Occipital lobe (tissue), 2 donors: ENCODE measurements around the gene SLC17A2. TPM values are rescaled to one million over a fixed set of nuclear protein-coding genes. Genes with fewer than 3 reads are reported as not detected.

Experiments used
- DNase-seq: peaks from one replicate; lab custom pipeline; 2025; lab: John Stamatoyannopoulos, UW
- total RNA-seq: library from RNA; depleted of rRNA; stranded (reverse); fragments of >200 nt; gene quantifications from one replicate; pipeline ENCODE4 v1.2.3, GENCODE V29; 2014

The SLC17A2 gene
- total RNA-seq: not detected

- DNase-seq: no peak
Observed at GRCh38 chr6:25930532-25931410, at the start of gene SLC17A2. Gene SLC17A2, minus strand, starts transcription at chr6:25930691. Its CDS starts 4,895 bp downstream, at chr6:25925796.

- no peak for DNase-seq
Observed at GRCh38 chr6:25975923-25976560, 45.6 kb upstream of the SLC17A2 start.

GRCh38 chr6:25973923-25974555 lies 43.5 kb upstream of the SLC17A2 start:
- DNase-seq: no peak

- DNase-seq: no peak
Observed at GRCh38 chr6:25972902-25973301, 42.4 kb upstream of the SLC17A2 start.

GRCh38 chr6:25972128-25972527 lies 41.6 kb upstream of the SLC17A2 start:
- DNase-seq: no peak

- DNase-seq: peak; percentile 22
Observed at GRCh38 chr6:25971187-25971821, 40.8 kb upstream of the SLC17A2 start.

- no peak for DNase-seq
Observed at GRCh38 chr6:25968769-25969168, 38.3 kb upstream of the SLC17A2 start.

- DNase-seq: no peak
Observed at GRCh38 chr6:25966711-25967110, 36.2 kb upstream of the SLC17A2 start.

- DNase-seq: no peak
Observed at GRCh38 chr6:25965058-25965457, 34.6 kb upstream of the SLC17A2 start.

- DNase-seq: no peak
Observed at GRCh38 chr6:25963426-25964123, 33.1 kb upstream of the SLC17A2 start.

- DNase-seq: no peak
Observed at GRCh38 chr6:25962149-25963127, 31.9 kb upstream of the SLC17A2 start, which contains the start of gene TRIM38. Gene TRIM38, plus strand, starts transcription at chr6:25962802. Its CDS starts 3,721 bp downstream, at chr6:25966523.

- DNase-seq: no peak
Observed at GRCh38 chr6:25961619-25962148, 31.2 kb upstream of the SLC17A2 start.

GRCh38 chr6:25960734-25961133 lies 30.2 kb upstream of the SLC17A2 start:
- DNase-seq: no peak

- no peak for DNase-seq
Observed at GRCh38 chr6:25959890-25960536, 29.5 kb upstream of the SLC17A2 start.

GRCh38 chr6:25958700-25959162 lies 28.2 kb upstream of the SLC17A2 start:
- no peak for DNase-seq

- no peak for DNase-seq
Observed at GRCh38 chr6:25956226-25956625, 25.7 kb upstream of the SLC17A2 start.

- no peak for DNase-seq
Observed at GRCh38 chr6:25954756-25955155, 24.3 kb upstream of the SLC17A2 start.

GRCh38 chr6:25953733-25954132 lies 23.2 kb upstream of the SLC17A2 start:
- no peak for DNase-seq

- no peak for DNase-seq
Observed at GRCh38 chr6:25952535-25952934, 22.0 kb upstream of the SLC17A2 start.
